HEK293 (cell line): ENCODE data around the gene BORCS6.

Source experiments
- GLIS2 ChIP-seq: fragments of 450-650 bp; formaldehyde crosslinking; IDR thresholded peaks from 2 replicates; pipeline ENCODE4 v1.5.1; 2016; ENCODE audit warnings: missing biosample characterization, missing genetic modification characterization
- KLF1 ChIP-seq: fragments of 450-650 bp; formaldehyde crosslinking; IDR thresholded peaks from 2 replicates; pipeline ENCODE4 v1.5.1; 2016; ENCODE audit warnings: missing biosample characterization, missing genetic modification characterization
- SP2 ChIP-seq: fragments of 450-650 bp; formaldehyde crosslinking; IDR thresholded peaks from 2 replicates; pipeline ENCODE4 v1.5.1; 2016; ENCODE audit warnings: missing biosample characterization, missing genetic modification characterization
- ZBTB17 ChIP-seq: fragments of 450-650 bp; formaldehyde crosslinking; IDR thresholded peaks from 2 replicates; pipeline ENCODE4 v1.5.1; 2016; ENCODE audit warnings: missing biosample characterization, missing genetic modification characterization
- ZBTB20 ChIP-seq: fragments of 450-650 bp; formaldehyde crosslinking; IDR thresholded peaks from 2 replicates; pipeline ENCODE4 v1.5.1; 2016; ENCODE audit warnings: missing biosample characterization, missing genetic modification characterization
- ZNF155 ChIP-seq: fragments of 450-650 bp; formaldehyde crosslinking; IDR thresholded peaks from 2 replicates; pipeline ENCODE4 v1.5.1; 2016; ENCODE audit warnings: missing biosample characterization, missing genetic modification characterization
- ZNF239 ChIP-seq: fragments of 450-650 bp; formaldehyde crosslinking; IDR thresholded peaks from 2 replicates; pipeline ENCODE4 v1.5.1; 2016; ENCODE audit warnings: missing biosample characterization, missing genetic modification characterization
- ZNF350 ChIP-seq: fragments of 450-650 bp; formaldehyde crosslinking; IDR thresholded peaks from 2 replicates; pipeline ENCODE4 v1.5.0; 2017; ENCODE audit warnings: missing biosample characterization, mild to moderate bottlenecking, missing genetic modification characterization
- ZNF600 ChIP-seq: fragments of 450-650 bp; formaldehyde crosslinking; IDR thresholded peaks from 2 replicates; pipeline ENCODE4 v1.5.1; 2016; ENCODE audit warnings: missing biosample characterization, missing genetic modification characterization
- ZNF626 ChIP-seq: fragments of 450-650 bp; sonication (Bioruptor Pico); formaldehyde crosslinking; IDR thresholded peaks from 2 replicates; pipeline ENCODE4 v1.5.1; 2018; ENCODE audit warnings: missing biosample characterization, missing genetic modification characterization, inconsistent platforms
- ZNF677 ChIP-seq: fragments of 450-650 bp; IDR thresholded peaks from 2 replicates; pipeline ENCODE4 v1.5.0; 2018; ENCODE audit warnings: missing biosample characterization, mild to moderate bottlenecking, missing genetic modification characterization, moderate library complexity
- ZNF791 ChIP-seq: fragments of 450-650 bp; formaldehyde crosslinking; IDR thresholded peaks from 2 replicates; pipeline ENCODE4 v1.5.1; 2016; ENCODE audit warnings: missing biosample characterization, missing genetic modification characterization
- ZSCAN16 ChIP-seq: fragments of 450-650 bp; formaldehyde crosslinking; IDR thresholded peaks from 2 replicates; pipeline ENCODE4 v1.5.1; 2016; ENCODE audit warnings: missing biosample characterization, missing genetic modification characterization
- TF ChIP-seq, protein P1 (sequence below): fragments of 450-650 bp; formaldehyde crosslinking; IDR thresholded peaks from 2 replicates; pipeline ENCODE4 v1.5.1; 2016; ENCODE audit warnings: missing biosample characterization, missing genetic modification characterization
- TF ChIP-seq, protein P2 (sequence below): fragments of 450-650 bp; formaldehyde crosslinking; IDR thresholded peaks from 2 replicates; pipeline ENCODE4 v1.5.1; 2017; ENCODE audit warnings: missing biosample characterization, mild to moderate bottlenecking, missing genetic modification characterization, moderate library complexity
- TF ChIP-seq, protein P3 (sequence below): fragments of 450-650 bp; formaldehyde crosslinking; IDR thresholded peaks from 2 replicates; pipeline ENCODE4 v1.5.1; 2016; ENCODE audit warnings: missing biosample characterization, missing genetic modification characterization
- TF ChIP-seq, protein P4 (sequence below): fragments of 450-650 bp; formaldehyde crosslinking; IDR thresholded peaks from 2 replicates; pipeline ENCODE4 v1.5.1; 2016; ENCODE audit warnings: missing biosample characterization, missing genetic modification characterization

Gene BORCS6

DNA sequence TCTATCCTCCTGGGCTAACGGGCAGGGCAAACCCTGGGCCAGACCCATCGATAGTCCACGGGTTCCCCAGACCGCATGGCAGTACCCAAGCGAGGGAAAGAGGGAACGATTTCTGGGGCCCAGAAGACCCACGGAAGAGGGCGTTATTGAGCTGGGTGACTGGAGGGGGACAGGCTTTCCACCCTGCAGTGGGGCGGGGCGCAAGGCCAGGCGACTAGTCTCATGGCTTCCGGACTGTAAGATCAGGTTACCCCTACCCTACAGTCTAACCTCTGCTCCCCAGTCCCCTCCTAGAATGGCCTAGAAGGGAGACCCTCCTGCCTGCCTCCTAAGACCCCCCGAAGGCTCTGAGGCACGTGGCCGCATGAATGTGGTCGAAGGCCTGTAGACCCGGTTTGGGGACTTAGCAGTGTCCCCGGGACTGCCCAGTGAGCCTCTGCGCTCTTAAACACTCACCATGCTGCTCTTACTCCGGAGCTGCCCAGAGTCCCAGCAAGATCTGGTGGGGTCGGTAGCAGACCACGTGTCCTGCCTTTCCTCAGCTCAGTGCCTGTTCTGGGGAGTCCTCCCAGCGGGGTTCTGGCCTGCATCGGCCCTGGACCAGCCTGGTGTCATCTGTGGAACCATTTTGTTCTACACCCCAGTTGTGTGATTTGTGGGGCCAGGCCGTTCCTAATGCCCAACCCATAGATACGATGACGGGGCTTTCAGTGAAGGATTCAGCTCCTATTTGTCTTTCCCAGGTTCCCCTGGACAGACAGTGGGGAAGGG, 33.6 kb upstream of the BORCS6 start (continued):
- TF ChIP-seq, protein P1, sequence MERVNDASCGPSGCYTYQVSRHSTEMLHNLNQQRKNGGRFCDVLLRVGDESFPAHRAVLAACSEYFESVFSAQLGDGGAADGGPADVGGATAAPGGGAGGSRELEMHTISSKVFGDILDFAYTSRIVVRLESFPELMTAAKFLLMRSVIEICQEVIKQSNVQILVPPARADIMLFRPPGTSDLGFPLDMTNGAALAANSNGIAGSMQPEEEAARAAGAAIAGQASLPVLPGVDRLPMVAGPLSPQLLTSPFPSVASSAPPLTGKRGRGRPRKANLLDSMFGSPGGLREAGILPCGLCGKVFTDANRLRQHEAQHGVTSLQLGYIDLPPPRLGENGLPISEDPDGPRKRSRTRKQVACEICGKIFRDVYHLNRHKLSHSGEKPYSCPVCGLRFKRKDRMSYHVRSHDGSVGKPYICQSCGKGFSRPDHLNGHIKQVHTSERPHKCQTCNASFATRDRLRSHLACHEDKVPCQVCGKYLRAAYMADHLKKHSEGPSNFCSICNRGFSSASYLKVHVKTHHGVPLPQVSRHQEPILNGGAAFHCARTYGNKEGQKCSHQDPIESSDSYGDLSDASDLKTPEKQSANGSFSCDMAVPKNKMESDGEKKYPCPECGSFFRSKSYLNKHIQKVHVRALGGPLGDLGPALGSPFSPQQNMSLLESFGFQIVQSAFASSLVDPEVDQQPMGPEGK (tag by site-specific recombination): peak; percentile 47
- TF ChIP-seq ZNF791 (no peak), ZNF626 (tag by site-specific recombination) (no peak), ZNF600 (tag by site-specific recombination) (0 out of 2 replicates have a peak, but pooled peaks have one; percentile 1), ZBTB17 (tag by site-specific recombination) (peak; percentile 42; the same call in 1 of the 2 replicates), ZBTB20 (tag by site-specific recombination) (peak; percentile 73), ZNF155 (tag by site-specific recombination) (no peak), GLIS2 (tag by site-specific recombination) (peak; percentile 84), ZSCAN16 (tag by site-specific recombination) (no peak), ZNF677 (tag by site-specific recombination) (no peak), ZNF239 (tag by site-specific recombination) (no peak), SP2 (peak; percentile 69; the same call in 1 of the 2 replicates), KLF1 (tag by site-specific recombination) (peak; percentile 36), ZNF350 (no peak)
- TF ChIP-seq, protein P2, sequence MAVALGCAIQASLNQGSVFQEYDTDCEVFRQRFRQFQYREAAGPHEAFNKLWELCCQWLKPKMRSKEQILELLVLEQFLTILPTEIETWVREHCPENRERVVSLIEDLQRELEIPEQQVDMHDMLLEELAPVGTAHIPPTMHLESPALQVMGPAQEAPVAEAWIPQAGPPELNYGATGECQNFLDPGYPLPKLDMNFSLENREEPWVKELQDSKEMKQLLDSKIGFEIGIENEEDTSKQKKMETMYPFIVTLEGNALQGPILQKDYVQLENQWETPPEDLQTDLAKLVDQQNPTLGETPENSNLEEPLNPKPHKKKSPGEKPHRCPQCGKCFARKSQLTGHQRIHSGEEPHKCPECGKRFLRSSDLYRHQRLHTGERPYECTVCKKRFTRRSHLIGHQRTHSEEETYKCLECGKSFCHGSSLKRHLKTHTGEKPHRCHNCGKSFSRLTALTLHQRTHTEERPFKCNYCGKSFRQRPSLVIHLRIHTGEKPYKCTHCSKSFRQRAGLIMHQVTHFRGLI (tag by site-specific recombination): peak; percentile 88
- TF ChIP-seq, protein P3, sequence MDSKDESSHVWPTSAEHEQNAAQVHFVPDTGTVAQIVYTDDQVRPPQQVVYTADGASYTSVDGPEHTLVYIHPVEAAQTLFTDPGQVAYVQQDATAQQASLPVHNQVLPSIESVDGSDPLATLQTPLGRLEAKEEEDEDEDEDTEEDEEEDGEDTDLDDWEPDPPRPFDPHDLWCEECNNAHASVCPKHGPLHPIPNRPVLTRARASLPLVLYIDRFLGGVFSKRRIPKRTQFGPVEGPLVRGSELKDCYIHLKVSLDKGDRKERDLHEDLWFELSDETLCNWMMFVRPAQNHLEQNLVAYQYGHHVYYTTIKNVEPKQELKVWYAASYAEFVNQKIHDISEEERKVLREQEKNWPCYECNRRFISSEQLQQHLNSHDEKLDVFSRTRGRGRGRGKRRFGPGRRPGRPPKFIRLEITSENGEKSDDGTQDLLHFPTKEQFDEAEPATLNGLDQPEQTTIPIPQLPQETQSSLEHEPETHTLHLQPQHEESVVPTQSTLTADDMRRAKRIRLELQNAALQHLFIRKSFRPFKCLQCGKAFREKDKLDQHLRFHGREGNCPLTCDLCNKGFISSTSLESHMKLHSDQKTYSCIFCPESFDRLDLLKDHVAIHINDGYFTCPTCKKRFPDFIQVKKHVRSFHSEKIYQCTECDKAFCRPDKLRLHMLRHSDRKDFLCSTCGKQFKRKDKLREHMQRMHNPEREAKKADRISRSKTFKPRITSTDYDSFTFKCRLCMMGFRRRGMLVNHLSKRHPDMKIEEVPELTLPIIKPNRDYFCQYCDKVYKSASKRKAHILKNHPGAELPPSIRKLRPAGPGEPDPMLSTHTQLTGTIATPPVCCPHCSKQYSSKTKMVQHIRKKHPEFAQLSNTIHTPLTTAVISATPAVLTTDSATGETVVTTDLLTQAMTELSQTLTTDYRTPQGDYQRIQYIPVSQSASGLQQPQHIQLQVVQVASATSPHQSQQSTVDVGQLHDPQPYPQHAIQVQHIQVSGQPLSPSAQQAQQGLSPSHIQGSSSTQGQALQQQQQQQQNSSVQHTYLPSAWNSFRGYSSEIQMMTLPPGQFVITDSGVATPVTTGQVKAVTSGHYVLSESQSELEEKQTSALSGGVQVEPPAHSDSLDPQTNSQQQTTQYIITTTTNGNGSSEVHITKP (tag by site-specific recombination): peak; percentile 71
- TF ChIP-seq, protein P4, sequence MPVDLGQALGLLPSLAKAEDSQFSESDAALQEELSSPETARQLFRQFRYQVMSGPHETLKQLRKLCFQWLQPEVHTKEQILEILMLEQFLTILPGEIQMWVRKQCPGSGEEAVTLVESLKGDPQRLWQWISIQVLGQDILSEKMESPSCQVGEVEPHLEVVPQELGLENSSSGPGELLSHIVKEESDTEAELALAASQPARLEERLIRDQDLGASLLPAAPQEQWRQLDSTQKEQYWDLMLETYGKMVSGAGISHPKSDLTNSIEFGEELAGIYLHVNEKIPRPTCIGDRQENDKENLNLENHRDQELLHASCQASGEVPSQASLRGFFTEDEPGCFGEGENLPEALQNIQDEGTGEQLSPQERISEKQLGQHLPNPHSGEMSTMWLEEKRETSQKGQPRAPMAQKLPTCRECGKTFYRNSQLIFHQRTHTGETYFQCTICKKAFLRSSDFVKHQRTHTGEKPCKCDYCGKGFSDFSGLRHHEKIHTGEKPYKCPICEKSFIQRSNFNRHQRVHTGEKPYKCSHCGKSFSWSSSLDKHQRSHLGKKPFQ (tag by site-specific recombination): no peak
